ENCODE measurements around the gene ALK.

- no peak for TF ChIP-seq CTCF (IDR thresholded peaks at IDR 0.05; ENCODE audit: low read length)
- TF ChIP-seq EZH2 (IDR thresholded peaks at IDR 0.05; ENCODE audit: borderline replicate concordance, low read length), result no peak
Observed at GRCh38 chr2:29440921-29441623, 480.3 kb downstream of the ALK start.
